H1 (cell line): ENCODE data around the gene SUGP2. TPM values are rescaled to one million over a fixed set of nuclear protein-coding genes. Genes with fewer than 3 reads are reported as not detected.

ENCODE experiments used
- CTCF ChIP-seq, 3 experiments: IDR thresholded peaks; 1 replicate in 2 of 3; 2 replicates in 1 of 3; pipeline versions ENCODE4 v1.5.1 to v1.6.1; 2011; ENCODE audit warnings: low read length in 3 of 3, mild to moderate bottlenecking in 3 of 3, inconsistent platforms in 2 of 3, low read depth in 1 of 3, moderate library complexity in 1 of 3; ENCODE audit not compliant: insufficient read depth in 1 of 3; ENCODE audit errors: control extremely low read depth in 1 of 3
- HDAC2 ChIP-seq, 2 experiments: fragments of 300-600 bp in 1 of 2; sonication (generic) in 1 of 2; IDR thresholded peaks; 2 replicates each; pipeline ENCODE4 v1.6.1; 2011 to 2012; ENCODE audit warnings: low read depth in 2 of 2, low read length in 2 of 2, mild to moderate bottlenecking in 2 of 2, moderate library complexity in 2 of 2, borderline replicate concordance in 1 of 2, inconsistent platforms in 1 of 2
- SP1 ChIP-seq: IDR thresholded peaks from 2 replicates; pipeline ENCODE4 v1.6.1; 2011; ENCODE audit warnings: low read depth, low read length
- TAF7 ChIP-seq: optimal IDR thresholded peaks from 2 replicates; pipeline ENCODE3; 2011; ENCODE audit warnings: low read depth, mild to moderate bottlenecking, inconsistent platforms, low read length, moderate library complexity, borderline replicate concordance
- polyA plus RNA-seq, 7 experiments: library from polyadenylated mRNA; depleted of rRNA in 3 of 7; stranded (reverse) in 5 of 7; unstranded in 2 of 7; fragments of >200 nt in 5 of 7; fragments of 200-250 nt in 2 of 7; gene quantifications; 1 replicate in 5 of 7; 2 replicates in 1 of 7; 4 replicates in 1 of 7; pipeline versions ENCODE4 v1.2.1 to v1.2.3, GENCODE V29; 2011 to 2013; ENCODE audit warnings: missing spikeins in 2 of 7, mixed read lengths in 2 of 7
- total RNA-seq: library from RNA; stranded (reverse); fragmentation: NEBNext Ultra II Directional; extraction: Animal tissue kit (Norgen Biotek cat#: 25700); gene quantifications from 2 replicates; pipeline ENCODE4 v1.2.1, GENCODE V29; 2021

SUGP2 gene
- total and polyA plus RNA-seq, 2 of the 8 experiments (the other 6 are each of a cell fraction or from before 2014, with no cell fraction given), result 57.7 to 114 TPM

- TF ChIP-seq CTCF (IDR thresholded peaks at IDR 0.05; ENCODE audit: control extremely low read depth in 1 of 3, insufficient read depth in 1 of 3, low read depth in 1 of 3, low read length in 3 of 3), result peak; percentile 60 to 84 (median 73)
- TF ChIP-seq HDAC2 (IDR thresholded peaks at IDR 0.05; ENCODE audit: borderline replicate concordance in 1 of 2, low read depth in 2 of 2, low read length in 2 of 2), result no peak
- TF ChIP-seq TAF7, result no peak
- TF ChIP-seq SP1, result peak; percentile 53; the same call in 1 of the 2 replicates
Observed at GRCh38 chr19:18995804-18996241, 37.5 kb downstream of the SUGP2 start (continued).
